Loucy (cell line): Measurements from ENCODE around the gene LANCL2.

Experiments used
- H2AFZ ChIP-seq: fragments of 200-600 bp; sonication (generic); 2 replicates; pipeline ENCODE4 v1.6.0; 2016; ENCODE audit warnings: antibody characterized with exemption, mild to moderate bottlenecking, low read length, moderate library complexity
- H3F3A ChIP-seq: fragments of 200-600 bp; 2 replicates; pipeline ENCODE4 v1.6.0; 2016; ENCODE audit warnings: antibody characterized with exemption, low read depth, mild to moderate bottlenecking
- H3K27me3 ChIP-seq: fragments of 200-600 bp; sonication (generic); 2 replicates; pipeline ENCODE4 v1.6.1; 2014; ENCODE audit warnings: low read length, mild to moderate bottlenecking; ENCODE audit not compliant: insufficient read depth, poor library complexity, severe bottlenecking
- H3K36me3 ChIP-seq: fragments of 200-600 bp; sonication (generic); 2 replicates; pipeline ENCODE4 v1.6.1; 2016; ENCODE audit warnings: low read length; ENCODE audit not compliant: insufficient read depth
- H3K4me1 ChIP-seq: fragments of 200-600 bp; sonication (generic); 2 replicates; pipeline ENCODE4 v1.5.1; 2014; ENCODE audit warnings: low read length, mild to moderate bottlenecking; ENCODE audit not compliant: insufficient read depth, poor library complexity, severe bottlenecking
- H3K4me2 ChIP-seq: fragments of 200-600 bp; sonication (generic); 2 replicates; pipeline ENCODE4 v1.6.0; 2014; ENCODE audit warnings: antibody characterized with exemption, low read length, low read depth, mild to moderate bottlenecking; ENCODE audit not compliant: poor library complexity, severe bottlenecking
- H3K4me3 ChIP-seq: fragments of 200-600 bp; sonication (generic); 2 replicates; pipeline ENCODE4 v1.5.1; 2014; ENCODE audit warnings: low read length, mild to moderate bottlenecking, mixed read lengths; ENCODE audit not compliant: poor library complexity, severe bottlenecking
- H3K79me2 ChIP-seq: fragments of 200-600 bp; sonication (generic); 2 replicates; pipeline ENCODE4 v1.6.1; 2014; ENCODE audit warnings: low read length; ENCODE audit not compliant: insufficient read depth
- H3K9ac ChIP-seq: fragments of 200-600 bp; sonication (generic); 2 replicates; pipeline ENCODE4 v1.6.0; 2014; ENCODE audit warnings: mild to moderate bottlenecking, low read depth, low read length, moderate library complexity; ENCODE audit not compliant: poor library complexity, severe bottlenecking
- H3K9me2 ChIP-seq: fragments of 200-600 bp; sonication (generic); replicated peaks from 2 replicates; pipeline ENCODE4 v1.6.1; 2016; ENCODE audit warnings: low read depth, low read length, mixed read lengths
- H3K9me3 ChIP-seq: fragments of 200-600 bp; sonication (generic); 2 replicates; pipeline ENCODE4 v1.6.1; 2014; ENCODE audit warnings: mild to moderate bottlenecking, antibody characterized with exemption, low read length, low read depth; ENCODE audit not compliant: insufficient read depth
- H4K20me1 ChIP-seq: fragments of 200-600 bp; sonication (generic); 2 replicates; pipeline ENCODE4 v1.6.0; 2014; ENCODE audit warnings: antibody characterized with exemption, low read length, mild to moderate bottlenecking; ENCODE audit not compliant: insufficient read depth, poor library complexity, severe bottlenecking
- CTCF ChIP-seq: fragments of 200-600 bp; sonication (generic); conservative IDR thresholded peaks from 2 replicates; pipeline ENCODE4 v1.5.1; 2014; ENCODE audit warnings: mild to moderate bottlenecking, antibody characterized with exemption, low read length
- EZH2phosphoT487 ChIP-seq: fragments of 200-600 bp; IDR thresholded peaks from 2 replicates; pipeline ENCODE4 v1.6.1; 2018; ENCODE audit warnings: antibody characterized with exemption, mild to moderate bottlenecking, moderate library complexity, borderline replicate concordance

Gene LANCL2

GRCh38 chr7:55478700-55479099, 113.6 kb downstream of the LANCL2 start:
- no peak overlapping the region for H3K4me3 ChIP-seq
- no peaks in the 10 kb centered on the region for H3K27me3 ChIP-seq
- no peak for TF ChIP-seq EZH2phosphoT487
- no peak for TF ChIP-seq CTCF
- no peaks in the 10 kb centered on the region for H3K4me1 ChIP-seq
- H3F3A ChIP-seq: no peaks in the 10 kb centered on the region
- no peaks in the 10 kb centered on the region for H3K9me3 ChIP-seq
- H4K20me1 ChIP-seq: no peaks in the 10 kb centered on the region
- H3K9me2 ChIP-seq: no peaks in the 10 kb centered on the region
- no peaks in the 10 kb centered on the region for H3K79me2 ChIP-seq
- H3K36me3 ChIP-seq: peaks cover 26% of the 10 kb centered on the region; the same call in 1 of the 2 replicates
- H3K9ac ChIP-seq: no peak overlapping the region
- H2AFZ ChIP-seq: no peak overlapping the region
- no peak overlapping the region for H3K4me2 ChIP-seq

- H3K9me2 ChIP-seq: no peaks in the 10 kb centered on the region
- TF ChIP-seq CTCF (no peak), EZH2phosphoT487 (no peak)
- no peak overlapping the region for H3K4me3 ChIP-seq
- no peaks in the 10 kb centered on the region for H3K27me3 ChIP-seq
- no peaks in the 10 kb centered on the region for H3K79me2 ChIP-seq
- H3K36me3 ChIP-seq: peaks cover 44% of the 10 kb centered on the region; the same call in 1 of the 2 replicates
- no peak overlapping the region for H3K4me2 ChIP-seq
- peaks cover 3% of the 10 kb centered on the region for H4K20me1 ChIP-seq
- H2AFZ ChIP-seq: no peak overlapping the region
- H3K4me1 ChIP-seq: no peaks in the 10 kb centered on the region
- H3F3A ChIP-seq: no peaks in the 10 kb centered on the region
- H3K9me3 ChIP-seq: no peaks in the 10 kb centered on the region
- H3K9ac ChIP-seq: no peak overlapping the region
Observed at GRCh38 chr7:55481155-55481554, 116.0 kb downstream of the LANCL2 start.

DNA sequence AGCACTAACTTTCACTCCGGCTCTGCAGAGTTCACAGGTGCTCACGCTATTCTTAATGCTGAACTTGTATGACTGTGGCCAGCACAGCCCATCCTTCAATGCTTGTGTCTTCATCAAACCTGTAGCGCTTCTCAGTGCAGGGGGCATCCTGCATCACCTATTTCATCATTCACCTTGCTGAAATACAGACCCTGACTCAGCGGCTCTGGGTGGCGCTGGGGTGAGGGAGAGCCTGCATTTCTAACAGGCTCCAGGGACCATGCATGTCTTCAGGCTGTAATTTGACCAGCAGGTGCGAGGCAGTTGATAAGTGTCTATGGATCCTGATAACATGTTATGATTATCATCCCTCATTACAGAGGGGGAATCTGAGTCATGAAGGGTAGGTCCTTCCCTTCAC, 117.9 kb downstream of the LANCL2 start:
- no peaks in the 10 kb centered on the region for H3K79me2 ChIP-seq

More for the DNA sequence above, 117.9 kb downstream of the LANCL2 start:
- Histone ChIP-seq H2AFZ (no peak overlapping the region), H3K9me3 (no peaks in the 10 kb centered on the region), H4K20me1 (peaks cover 3% of the 10 kb centered on the region), H3K9ac (no peak overlapping the region), H3K27me3 (no peaks in the 10 kb centered on the region), H3K36me3 (peaks cover 48% of the 10 kb centered on the region; the same call in 1 of the 2 replicates), H3K4me3 (no peak overlapping the region), H3K9me2 (no peaks in the 10 kb centered on the region), H3K4me2 (no peak overlapping the region), H3F3A (no peaks in the 10 kb centered on the region), H3K4me1 (no peaks in the 10 kb centered on the region)
- no peak for TF ChIP-seq EZH2phosphoT487
- no peak for TF ChIP-seq CTCF
